HG03159 (cell line): ENCODE measurements around the gene TPMT.
"Not testable (repeated sequence)": the region's sequence is repeated elsewhere in the genome, so short reads cannot be mapped to it uniquely, and the experiment has no call there.

Experiments used
- ATAC-seq: cut with Tn5 transposase; IDR thresholded peaks from one replicate; pipeline ENCODE4 v1.9.1; 2021; ENCODE audit warnings: mild to moderate bottlenecking, moderate library complexity; ENCODE audit not compliant: unreplicated experiment

TPMT gene

GRCh38 chr6:18154507-18155149, at the start of gene TPMT:
TPMT (minus strand) TSS chr6:18155077; CDS start chr6:18149127, 5,950 bp downstream.
- ATAC-seq, result peak; percentile 61

- ATAC-seq, result no peak
These were observed 48.9 kb upstream of the TPMT start for GRCh38 chr6:18203786-18204185.

GRCh38 chr6:18192026-18192425, 37.1 kb upstream of the TPMT start:
- no peak for ATAC-seq

GRCh38 chr6:18189196-18189595, 34.3 kb upstream of the TPMT start:
- ATAC-seq, result no peak

GRCh38 chr6:18187701-18188100, 32.8 kb upstream of the TPMT start:
- no peak for ATAC-seq

- ATAC-seq, result no peak
These were observed 31.8 kb upstream of the TPMT start for GRCh38 chr6:18186540-18187250.

GRCh38 chr6:18186033-18186432, 31.2 kb upstream of the TPMT start:
- no peak for ATAC-seq

- no peak for ATAC-seq
These were observed 30.7 kb upstream of the TPMT start for GRCh38 chr6:18185624-18186023.

GRCh38 chr6:18183766-18184165, 28.9 kb upstream of the TPMT start:
- no peak for ATAC-seq

- ATAC-seq, result no peak
These were observed 27.7 kb upstream of the TPMT start for GRCh38 chr6:18182568-18182967.

GRCh38 chr6:18179770-18180356, 25.0 kb upstream of the TPMT start:
- ATAC-seq, result no peak

- no peak for ATAC-seq
These were observed 24.2 kb upstream of the TPMT start for GRCh38 chr6:18178960-18179615.

GRCh38 chr6:18177286-18177965, 22.5 kb upstream of the TPMT start:
- no peak for ATAC-seq

- not testable (repeated sequence) for ATAC-seq
These were observed 21.3 kb upstream of the TPMT start for GRCh38 chr6:18176198-18176597.

GRCh38 chr6:18171871-18172270, 17.0 kb upstream of the TPMT start:
- no peak for ATAC-seq

GRCh38 chr6:18168264-18168663, 13.4 kb upstream of the TPMT start:
- no peak for ATAC-seq

- ATAC-seq, result no peak
These were observed 11.6 kb upstream of the TPMT start for GRCh38 chr6:18166312-18167036.

GRCh38 chr6:18165751-18166150, 10.9 kb upstream of the TPMT start:
- no peak for ATAC-seq

GRCh38 chr6:18162401-18162800, 7.5 kb upstream of the TPMT start:
- no peak for ATAC-seq

GRCh38 chr6:18161431-18161830, 6.6 kb upstream of the TPMT start:
- ATAC-seq, result no peak
